ENCODE measurements around the gene PSG2.
"Not testable (repeated sequence)": the region's sequence is repeated elsewhere in the genome, so short reads cannot be mapped to it uniquely, and the experiment has no call there.

The PSG2 gene

DNA sequence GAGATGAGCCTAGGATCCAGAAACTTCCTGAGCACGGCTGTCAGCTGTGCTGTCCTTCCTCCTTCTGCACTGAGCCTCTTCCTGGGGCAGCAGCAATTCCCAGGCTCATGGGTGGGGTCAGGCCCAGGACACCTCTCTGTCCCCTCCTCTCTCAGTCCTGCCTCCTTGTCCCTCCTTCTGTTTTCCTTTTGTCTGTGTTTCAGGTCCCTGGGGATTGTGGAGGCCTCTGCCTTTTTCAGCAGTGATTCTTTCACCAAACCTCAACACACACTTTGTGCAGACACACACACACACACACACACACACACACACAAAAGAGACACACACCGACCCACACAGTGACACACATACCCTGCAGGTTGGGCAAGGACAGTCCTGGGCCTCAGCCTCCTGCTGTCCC is at the start of gene PSG2:
TSS of gene PSG2 (minus strand) at position 101 of the 400 bp plus-strand sequence. CDS start 132 bp downstream, outside the sequence.
- DNase-seq = not testable (repeated sequence)

DNA sequence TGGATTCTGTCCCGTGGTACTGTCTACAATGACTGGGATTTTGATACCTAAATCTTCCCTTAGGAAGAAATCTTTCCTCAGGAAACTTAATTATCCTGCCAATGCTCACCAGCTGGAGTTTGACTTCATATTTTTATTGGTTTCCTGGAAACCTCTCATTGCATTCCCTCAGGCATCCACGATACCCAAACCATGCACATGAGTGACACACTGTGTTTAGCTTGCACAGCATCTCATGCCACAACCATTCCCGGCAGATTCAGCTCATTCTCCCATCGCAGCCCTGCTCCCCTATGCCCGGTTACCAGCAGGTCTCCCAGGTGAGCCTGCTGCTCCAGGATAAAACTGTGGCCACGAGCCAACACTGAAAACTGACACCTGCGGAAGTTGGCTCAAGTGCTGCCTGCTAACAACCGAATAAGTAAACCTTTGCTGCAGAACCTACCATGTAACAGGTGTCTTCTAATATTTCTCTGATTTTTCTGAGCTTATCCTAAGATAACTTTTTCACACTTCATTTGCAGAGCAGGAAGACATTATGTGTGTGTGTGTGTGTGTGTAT is 48.9 kb upstream of the PSG2 start:
- not testable (repeated sequence) for DNase-seq

DNA sequence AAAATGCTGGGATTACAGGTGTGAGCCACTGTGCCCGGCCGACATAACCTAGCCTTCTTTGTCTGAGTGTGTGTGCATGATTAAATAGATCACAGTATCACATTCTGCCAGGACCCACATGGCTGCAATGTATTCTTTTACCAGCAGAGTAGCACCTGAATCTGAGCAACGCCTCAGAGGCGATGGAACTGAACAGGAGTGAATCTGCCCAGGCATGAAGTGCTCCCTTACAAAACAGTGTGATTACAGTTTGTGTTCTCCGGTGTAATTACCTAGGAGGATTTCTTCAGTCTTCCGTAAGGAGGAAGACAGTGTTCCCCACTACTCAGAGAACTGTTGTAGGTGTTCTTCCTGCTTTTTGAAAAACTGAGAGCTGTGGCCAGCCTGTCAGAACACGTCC is 46.7 kb upstream of the PSG2 start:
- not testable (repeated sequence) for DNase-seq

GRCh38 chr19:43127336-43127735 is 44.8 kb upstream of the PSG2 start:
- not testable (repeated sequence) for DNase-seq

GRCh38 chr19:43126720-43127119 is 44.2 kb upstream of the PSG2 start:
- no peak for DNase-seq

DNA sequence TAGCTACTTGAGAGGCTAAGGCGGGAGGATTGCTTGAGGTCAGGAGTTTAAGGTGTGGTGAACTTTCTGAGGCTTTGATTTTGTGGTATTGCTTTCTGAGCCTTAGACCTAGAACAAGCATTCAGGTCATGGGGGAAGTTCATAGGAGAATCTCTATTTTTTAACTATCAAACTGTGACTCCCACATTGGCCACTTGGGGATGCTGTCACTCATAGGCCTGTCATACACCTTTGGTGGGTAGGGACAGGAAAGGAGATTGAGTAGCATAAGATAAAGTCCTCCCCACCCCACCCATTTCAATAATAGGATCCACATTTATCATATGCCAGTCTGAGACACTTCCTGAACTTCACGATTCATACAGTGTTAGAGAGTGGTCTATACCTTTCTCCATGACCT is 41.9 kb upstream of the PSG2 start:
- no peak for DNase-seq

DNA sequence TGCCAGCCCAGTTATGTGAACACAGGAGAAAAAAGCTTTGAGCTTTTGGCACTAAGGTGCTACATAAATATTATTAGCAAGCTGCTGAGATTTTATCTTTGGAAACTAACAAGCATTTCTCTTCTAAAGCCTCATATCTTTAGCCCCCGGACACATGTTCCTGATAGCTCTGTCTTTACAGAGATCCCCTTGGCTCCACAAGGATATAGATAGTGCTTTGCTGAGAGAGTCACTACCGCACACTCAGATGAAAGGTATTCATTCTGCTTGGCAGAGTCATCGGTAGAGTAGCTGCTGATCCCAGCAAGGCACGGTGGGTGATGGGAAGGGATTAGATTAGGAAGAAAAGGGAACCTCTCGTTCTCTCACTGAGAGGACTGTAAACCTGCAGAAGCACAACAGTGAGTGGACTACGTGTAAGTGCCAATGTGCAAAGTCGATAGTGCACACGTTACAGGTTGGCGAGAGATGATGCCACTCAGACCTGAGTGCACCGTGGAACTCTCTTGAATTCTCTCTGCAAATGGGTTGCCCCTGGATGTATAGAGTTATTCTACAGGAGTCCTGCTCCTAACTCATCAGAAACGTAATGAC is 38.0 kb upstream of the PSG2 start:
- not testable (repeated sequence) for DNase-seq

DNA sequence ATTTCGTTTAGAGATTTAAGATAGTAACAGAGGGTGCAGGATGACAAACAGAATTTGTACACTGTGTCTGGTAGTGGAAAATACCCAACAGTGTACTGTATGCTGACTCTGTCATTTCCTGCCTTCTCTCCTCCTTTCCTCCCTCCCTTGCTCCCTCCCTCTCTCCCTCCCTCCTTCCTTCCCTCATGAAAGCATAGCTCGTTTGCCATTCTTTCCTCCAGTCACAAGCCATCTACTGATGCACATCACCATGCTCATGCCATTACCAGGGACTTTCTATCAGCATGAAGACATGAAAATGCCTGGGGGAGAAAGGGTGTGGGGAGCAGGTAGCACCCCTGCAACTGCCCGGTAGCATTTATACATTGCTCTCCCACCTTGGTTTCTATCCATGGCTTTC is 37.0 kb upstream of the PSG2 start:
- not testable (repeated sequence) for DNase-seq

GRCh38 chr19:43116421-43116820 is 33.9 kb upstream of the PSG2 start:
- DNase-seq = not testable (repeated sequence)

- not testable (repeated sequence) for DNase-seq
Measured at GRCh38 chr19:43115548-43115947, 33.0 kb upstream of the PSG2 start.

DNA sequence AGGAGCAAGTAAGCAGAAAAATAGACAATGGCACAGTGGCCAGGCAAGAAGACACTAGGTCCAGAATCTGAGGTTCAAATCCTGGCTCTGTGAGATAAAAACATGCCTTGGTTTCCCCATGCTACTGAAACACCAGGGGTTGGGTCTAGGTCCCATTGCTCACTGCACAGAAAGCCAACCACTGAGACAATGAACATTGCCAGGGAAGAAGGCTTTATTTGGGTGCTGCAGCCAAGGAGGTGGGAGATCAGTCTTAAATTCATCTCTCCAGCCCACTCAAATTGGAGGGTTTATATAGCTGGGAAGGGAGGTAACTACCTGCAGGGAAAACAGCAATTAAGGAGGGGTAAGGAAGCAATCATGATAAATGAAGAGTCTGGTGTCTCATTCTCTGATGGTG is 32.6 kb upstream of the PSG2 start:
- not testable (repeated sequence) for DNase-seq

GRCh38 chr19:43114626-43115025 is 32.1 kb upstream of the PSG2 start:
- not testable (repeated sequence) for DNase-seq

GRCh38 chr19:43107401-43107800 is 24.9 kb upstream of the PSG2 start:
- DNase-seq = not testable (repeated sequence)

GRCh38 chr19:43105496-43105895 is 23.0 kb upstream of the PSG2 start:
- no peak for DNase-seq

DNA sequence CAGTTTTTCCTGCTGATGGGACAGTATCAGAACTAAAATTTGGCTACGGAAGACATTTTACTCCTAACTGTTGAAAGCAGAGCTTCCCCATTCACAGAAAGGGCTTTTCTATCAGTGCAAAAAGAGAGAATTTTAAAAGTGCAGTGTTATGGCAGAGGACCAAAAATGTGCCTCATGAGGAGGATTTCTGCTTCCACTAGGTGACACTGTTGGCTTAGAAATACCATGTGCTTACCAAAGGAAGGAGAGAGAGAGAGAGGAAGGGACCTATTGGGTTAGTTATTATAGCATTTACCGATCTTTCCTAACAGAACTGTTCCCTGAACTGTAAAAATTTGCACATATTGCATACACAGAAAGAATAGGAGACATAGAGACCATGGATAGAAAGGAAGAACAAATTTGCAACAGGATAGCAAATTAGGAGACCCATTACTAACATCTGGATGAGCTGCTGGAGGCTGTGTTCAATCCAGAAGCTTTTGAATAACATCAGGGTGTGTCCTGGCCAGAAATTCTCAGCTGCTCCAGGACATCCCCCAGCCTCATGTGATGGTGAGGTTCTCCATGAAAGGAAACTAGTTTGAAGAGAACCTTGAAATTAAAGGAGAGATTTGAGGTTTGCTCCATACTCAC is 21.8 kb upstream of the PSG2 start:
- DNase-seq = not testable (repeated sequence)

- no peak for DNase-seq
Measured at GRCh38 chr19:43101950-43102349, 19.4 kb upstream of the PSG2 start.

DNA sequence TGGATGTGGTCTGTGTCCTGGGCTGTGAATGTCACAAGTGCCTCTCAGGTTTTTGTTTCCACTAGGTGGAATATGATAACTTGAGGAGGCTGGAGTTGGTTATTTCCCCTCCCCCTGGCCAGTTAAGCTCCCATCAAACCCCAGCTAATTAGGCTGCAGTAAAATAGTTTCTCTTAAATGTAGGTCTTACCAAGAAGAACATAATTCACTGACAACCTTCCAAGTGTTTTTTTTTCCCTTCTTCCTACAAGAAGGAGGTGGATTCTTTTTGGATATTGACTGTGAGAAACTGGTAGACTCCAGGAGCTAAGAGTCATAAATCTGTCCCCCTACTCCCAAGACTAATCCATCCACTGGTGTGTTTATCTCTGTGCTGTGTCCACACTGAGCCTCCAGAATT is 15.9 kb upstream of the PSG2 start:
- not testable (repeated sequence) for DNase-seq

DNA sequence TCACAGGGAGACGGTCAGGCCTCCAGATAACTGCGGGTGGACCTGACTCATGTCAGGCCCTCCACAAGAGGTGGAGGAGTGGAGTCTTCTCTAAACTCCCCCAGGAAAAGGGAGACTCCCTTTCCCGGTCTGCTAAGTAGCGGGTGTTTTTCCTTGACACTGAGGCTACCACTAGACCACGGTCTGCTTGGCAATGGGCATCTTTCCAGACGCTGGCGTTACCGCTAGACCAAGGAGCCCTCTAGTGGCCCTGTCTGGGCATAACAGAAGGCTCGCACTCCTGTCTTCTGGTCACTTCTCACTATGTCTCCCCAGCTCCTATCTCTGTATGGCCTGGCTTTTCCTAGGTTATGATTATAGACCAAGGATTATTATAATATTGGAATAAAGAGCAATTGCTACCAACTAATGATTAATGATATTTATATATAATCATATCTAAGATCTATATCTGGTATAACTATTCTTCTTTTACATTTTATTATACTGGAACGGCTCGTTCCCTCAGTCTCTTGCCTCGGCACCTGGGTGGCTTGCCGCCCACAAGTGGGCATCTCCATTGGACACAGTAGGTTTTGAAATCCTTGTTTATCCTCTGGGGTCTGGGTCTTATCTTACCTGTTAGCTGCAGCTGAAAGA is 5.3 kb upstream of the PSG2 start:
- not testable (repeated sequence) for DNase-seq

DNA sequence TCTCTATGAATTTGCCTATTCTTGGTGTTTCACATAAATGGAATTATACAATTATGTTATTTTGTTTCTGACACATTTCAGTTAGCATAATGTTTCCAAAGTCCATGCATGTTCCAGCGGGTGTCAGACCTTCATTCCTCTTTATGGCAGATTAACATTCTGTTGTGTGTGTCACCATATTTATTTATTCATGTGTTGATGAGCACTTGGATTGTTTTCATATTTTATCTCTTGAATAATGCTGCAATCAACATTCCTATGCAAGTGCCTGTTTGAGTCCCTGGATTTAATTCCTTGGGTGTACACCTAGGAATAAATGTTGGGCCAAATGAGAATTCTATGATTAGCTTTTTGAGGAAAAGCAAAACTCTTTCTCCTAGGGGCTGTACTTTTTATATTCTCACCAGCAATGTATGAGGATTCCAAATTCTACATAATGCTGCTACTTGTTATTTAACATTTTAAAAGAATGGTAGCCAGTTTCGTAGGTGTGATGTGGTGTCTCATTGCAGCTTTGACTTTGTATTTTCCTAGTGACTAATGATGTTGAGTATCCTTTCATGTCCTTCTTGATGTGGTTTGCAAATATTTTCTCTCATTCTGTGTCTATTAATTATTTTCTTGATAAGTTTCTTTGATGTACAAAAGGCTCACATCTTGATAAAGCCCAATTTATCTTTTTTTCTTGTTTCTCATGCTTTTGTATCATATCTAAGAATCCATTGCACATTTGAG is 3.5 kb upstream of the PSG2 start:
- not testable (repeated sequence) for DNase-seq

DNA sequence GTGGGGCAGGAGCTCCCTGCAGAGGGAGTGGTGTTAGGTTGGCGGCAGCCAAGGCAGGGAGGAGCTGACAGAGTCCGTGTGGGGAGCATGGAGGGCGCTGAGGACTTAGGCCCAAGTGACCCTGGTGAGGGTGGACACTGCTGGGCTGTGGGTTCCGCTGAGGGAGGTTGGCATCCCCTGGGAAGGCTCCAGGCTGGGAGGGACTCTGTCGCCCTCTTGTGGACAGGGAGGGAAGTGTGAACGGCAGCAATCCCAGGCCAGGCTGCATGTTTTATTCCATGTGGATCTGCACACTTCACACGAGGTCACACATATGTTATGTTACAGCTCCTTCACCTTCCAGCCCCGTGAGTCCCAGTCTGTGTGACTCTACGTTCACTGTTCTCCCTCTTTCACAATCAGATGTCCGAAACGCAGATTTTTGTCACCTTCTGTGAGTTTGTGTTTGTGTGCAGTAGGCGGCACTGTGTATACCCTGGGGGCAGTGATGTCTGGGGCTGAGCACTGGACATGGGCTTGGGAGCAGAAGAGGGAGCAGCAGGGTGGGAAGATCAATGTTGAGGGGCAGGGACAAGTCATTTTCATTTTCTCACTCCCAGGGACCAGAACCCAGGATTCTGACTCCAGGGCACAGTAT is 1.8 kb upstream of the PSG2 start:
- DNase-seq = peak; percentile 5

GRCh38 chr19:43083721-43084120 is 1.2 kb upstream of the PSG2 start:
- not testable (repeated sequence) for DNase-seq

GRCh38 chr19:43078311-43078710 is 4.2 kb downstream of the PSG2 start:
- DNase-seq = no peak

- DNase-seq = not testable (repeated sequence)
Measured at GRCh38 chr19:43077881-43078280, 4.6 kb downstream of the PSG2 start.
